Hippocampal formation (tissue), 2 donors: ENCODE data around the gene CCDC85A.

Experiments used
- DNase-seq, 2 donors: peaks; one replicate each; lab custom pipeline; 2025; lab: John Stamatoyannopoulos, UW

CCDC85A gene

DNA sequence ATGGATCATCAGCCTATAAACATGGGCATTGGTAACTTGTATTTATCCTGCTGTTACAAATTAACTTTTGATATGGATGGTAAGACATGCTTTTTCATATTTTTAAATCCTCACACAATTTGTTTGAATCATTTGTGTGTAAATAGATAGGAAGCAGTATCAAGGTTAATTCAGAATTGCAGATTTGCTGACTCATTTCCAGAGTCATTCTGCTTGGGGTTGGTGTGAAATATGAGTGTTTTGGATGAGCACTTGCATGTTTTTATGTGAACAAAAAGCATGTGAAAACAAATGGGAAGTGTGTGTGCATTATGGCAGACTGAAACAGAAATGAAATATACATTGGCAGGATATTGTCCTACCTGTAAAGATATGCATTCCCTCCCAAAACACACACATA, 11.8 kb downstream of the CCDC85A start:
- DNase-seq: no peak

- no peak for DNase-seq
Measured at GRCh38 chr2:56197816-56198215, 14.0 kb downstream of the CCDC85A start.

DNA sequence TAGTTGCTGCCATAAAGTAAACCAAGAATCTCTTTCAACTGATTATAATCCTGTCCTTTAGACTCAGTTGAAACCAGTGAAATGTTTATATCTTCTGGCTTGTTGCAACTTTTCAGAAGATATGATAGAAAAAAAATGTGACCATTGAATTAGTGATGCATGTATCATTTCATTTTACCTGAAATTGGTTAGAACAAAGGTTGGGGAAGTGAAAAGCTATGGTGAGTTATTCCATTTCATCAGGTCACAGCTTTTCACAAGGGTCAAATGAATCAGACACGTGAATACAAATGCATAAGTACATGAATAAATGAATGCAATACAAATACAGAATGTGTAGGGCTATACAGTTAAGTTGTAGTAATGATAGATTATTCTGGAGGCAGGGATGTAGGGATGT, 15.1 kb downstream of the CCDC85A start:
- no peak for DNase-seq

GRCh38 chr2:56199492-56199891, 15.7 kb downstream of the CCDC85A start:
- DNase-seq: no peak

DNA sequence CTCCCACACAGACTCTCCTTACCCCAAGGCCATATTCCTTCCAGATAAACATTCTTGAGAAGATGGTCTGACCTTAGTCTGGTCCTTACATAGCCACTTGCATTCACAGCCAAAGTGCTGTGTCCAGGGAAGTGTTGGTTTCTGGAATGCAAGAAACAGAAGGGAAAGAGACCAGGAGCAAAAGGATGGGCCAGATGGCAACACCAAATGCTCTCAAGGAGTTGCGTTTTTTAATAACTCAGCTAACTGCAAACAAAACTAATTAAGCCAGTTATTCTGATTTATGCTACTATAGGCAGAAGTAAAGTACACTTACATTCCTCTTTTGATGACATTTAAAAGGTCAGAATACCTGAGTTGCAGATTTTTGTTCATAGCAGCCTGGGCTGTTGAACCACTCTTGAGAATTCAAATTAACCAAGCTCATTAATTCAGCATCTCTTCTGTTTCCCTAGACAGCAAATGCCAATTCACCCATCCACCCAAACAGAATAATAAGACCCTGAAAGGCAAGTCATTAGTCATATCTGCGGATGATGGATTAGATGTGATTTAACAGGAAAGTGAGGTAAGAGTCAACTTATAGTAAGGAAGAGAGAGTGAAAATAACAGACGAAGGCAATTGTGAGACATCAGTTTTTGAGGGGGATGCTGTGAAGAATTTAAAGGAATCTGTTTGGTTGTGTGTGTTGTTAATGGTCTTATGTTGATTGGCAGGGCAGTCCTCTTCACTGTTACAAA, 18.8 kb downstream of the CCDC85A start:
- DNase-seq: no peak

GRCh38 chr2:56204556-56204955, 20.8 kb downstream of the CCDC85A start:
- DNase-seq: no peak

GRCh38 chr2:56206250-56206649, 22.5 kb downstream of the CCDC85A start:
- DNase-seq: no peak

DNA sequence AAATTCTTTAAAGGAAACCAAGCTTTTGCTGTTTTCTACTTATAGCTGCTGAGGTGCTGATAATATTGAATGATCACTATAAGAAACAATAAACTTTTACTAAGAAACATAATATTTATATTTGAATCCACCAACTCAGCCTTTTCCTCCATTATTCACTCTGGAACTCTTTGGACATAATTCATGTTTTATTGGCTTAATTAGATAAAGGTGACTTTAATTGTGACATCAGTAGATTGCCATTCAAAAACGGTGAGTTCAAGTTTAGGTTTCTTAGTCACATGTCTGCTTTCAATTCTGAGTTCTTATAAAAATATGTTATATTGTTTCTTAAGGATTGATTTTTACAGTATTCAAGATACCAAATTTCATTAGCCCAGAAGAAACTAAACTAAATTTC, 24.0 kb downstream of the CCDC85A start:
- no peak for DNase-seq

DNA sequence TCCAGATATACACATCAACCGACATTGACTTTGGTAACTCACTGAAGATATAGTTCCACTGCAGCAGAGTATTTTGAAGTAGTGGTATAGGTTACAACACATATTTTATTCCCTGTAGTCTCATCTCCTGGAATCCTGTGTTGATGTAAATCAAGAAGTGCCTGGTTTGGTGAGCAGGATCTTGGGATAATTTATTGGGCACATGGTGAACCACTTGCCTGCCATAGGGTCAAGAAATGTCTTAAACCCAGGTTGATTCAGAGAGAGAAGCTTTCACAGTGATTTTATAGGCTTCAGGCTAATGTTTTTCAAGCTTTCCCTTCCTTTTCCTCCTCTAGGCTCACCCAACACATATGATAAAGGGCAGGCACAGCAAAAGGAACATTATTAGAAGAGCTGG, 24.6 kb downstream of the CCDC85A start:
- DNase-seq: no peak

DNA sequence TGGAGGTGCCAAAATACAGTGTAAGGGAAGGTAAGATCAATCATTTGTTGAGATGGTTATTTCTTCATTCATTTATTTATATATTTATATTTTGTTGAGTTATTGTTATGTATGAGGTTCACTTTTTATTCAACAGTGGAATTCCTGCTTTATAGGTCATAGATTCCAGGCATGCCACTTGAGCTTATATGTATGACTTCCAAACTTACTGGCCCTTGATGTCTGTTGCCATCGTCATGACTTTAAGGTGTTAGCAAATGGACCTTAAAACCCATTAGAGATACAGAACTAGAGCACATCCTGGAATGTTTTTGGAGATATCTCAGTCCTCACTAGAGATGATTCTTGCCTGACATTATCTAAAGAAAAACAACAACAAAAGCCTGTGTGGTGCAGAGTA, 25.9 kb downstream of the CCDC85A start:
- DNase-seq: no peak

DNA sequence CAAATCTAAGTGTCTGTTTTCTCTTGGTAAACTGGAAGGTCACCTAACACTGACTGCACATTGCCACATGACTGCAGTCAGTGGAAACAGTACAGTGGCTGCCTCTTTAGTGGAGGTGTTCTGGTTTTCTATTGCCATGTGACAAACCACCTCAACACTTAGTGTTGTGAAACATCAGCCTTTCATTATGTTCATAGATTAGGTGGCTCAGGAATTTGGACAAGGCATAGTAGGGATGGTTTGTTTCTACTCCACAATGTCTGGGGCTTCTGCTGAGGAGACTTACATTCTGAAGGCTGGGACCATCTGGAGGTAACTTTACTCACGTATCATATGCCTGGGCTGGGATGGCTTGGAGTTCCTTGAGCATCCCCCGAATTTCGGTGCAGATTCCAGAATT, 26.5 kb downstream of the CCDC85A start:
- DNase-seq: no peak

GRCh38 chr2:56211048-56211447, 27.3 kb downstream of the CCDC85A start:
- no peak for DNase-seq

DNA sequence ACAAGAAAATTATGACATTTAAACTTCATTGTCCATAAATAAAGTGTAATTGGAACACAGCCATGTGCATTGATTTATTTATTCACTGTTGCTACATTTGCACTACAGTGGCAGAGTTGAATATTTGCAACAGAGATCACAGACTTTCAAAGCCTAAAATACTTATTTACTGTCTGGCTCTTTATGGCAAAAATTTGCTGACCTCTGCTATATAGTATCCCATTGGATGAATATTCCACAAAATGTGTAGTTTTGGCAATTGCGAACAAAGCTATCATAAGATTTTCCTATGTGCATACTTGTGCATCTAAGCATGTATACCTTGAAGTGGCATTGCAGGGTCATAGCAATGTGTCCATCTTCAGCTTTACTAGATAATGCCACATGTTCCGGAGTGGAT, 32.1 kb downstream of the CCDC85A start:
- DNase-seq: no peak

- DNase-seq: no peak
Measured at GRCh38 chr2:56217106-56217505, 33.3 kb downstream of the CCDC85A start.

- DNase-seq: no peak
Measured at GRCh38 chr2:56222481-56222880, 38.7 kb downstream of the CCDC85A start.

DNA sequence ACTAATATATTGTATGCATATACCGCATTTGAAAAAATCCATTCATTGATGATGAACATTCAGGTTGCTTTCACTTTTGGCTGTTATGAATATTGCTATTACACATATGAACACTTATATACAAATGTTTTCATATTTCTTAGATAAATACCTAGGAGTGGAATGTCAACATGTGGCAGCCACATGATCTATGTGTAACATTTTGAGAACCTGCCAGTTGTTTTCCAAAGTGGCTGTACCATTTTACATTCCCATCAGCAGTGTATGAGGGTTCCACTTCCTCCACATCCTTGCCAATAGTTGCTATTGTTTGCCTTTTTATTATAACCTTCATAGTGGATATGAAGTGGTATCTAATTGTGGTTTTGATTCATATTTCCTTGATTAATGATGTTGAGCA, 40.5 kb downstream of the CCDC85A start:
- no peak for DNase-seq

DNA sequence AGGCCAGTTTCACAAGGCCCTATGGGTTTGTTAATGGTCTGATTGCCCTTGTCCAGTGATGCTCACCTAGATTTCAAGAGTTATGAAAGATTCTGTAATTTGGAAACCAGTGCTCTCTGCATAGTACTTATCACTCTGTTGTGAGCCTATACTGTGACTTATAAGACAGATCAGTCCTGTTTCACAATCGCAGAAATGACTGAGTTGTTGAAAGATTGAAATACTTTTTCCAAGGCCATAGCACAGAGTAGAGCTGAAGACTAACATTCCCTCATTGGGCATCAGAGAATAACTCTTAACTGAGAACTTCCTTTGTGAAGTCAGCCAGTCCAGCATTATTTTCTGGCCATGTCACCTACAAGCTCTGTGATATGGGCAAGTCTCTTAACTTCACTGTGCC, 44.0 kb downstream of the CCDC85A start:
- DNase-seq: no peak

GRCh38 chr2:56229397-56230060, 45.7 kb downstream of the CCDC85A start:
- no peak for DNase-seq

DNA sequence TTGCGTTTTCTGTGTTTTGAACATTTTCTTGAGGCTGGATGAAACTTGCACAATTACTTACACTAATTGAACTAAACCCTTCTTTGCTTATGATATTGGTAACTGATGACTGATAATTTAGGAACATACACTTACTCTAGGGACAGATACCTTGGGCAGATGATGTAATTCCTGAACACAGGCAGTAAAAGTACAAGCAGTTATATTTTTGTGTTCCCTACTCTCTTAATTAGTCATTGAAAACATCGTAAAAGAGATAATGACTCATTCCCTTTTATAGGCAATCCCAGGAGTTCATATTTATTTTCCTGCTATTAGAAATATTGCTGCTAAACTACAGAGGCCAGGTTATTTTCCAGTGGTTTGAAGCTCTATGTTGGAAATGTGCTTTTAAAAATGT, 46.4 kb downstream of the CCDC85A start:
- DNase-seq: no peak

DNA sequence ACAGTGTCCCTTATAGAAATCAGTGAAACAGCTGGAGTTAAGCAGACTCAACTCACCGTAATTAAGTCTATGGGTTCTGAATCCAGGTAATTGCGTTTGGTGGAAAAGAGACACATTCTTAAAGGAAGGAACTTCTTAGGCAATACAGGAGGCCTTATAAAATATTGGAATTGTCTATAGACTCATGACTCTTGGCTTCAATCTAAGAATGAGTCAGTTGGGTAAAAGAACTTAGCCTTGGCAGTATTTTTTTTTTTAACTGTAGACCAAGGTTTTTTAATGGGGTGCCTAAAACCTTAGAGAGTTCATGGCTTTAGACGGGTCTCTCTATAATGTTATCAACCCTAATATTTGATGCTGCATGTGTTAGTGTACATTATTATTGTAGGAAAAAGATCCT, 47.6 kb downstream of the CCDC85A start:
- DNase-seq: no peak

GRCh38 chr2:56232912-56233311, 49.1 kb downstream of the CCDC85A start:
- DNase-seq: no peak

GRCh38 chr2:56234241-56234640, 50.5 kb downstream of the CCDC85A start:
- no peak for DNase-seq

GRCh38 chr2:56239030-56239429, 55.2 kb downstream of the CCDC85A start:
- DNase-seq: no peak

- no peak for DNase-seq
Measured at GRCh38 chr2:56239437-56239836, 55.6 kb downstream of the CCDC85A start.
